ENCODE measurements around the gene BHLHA15.

The BHLHA15 gene

DNA sequence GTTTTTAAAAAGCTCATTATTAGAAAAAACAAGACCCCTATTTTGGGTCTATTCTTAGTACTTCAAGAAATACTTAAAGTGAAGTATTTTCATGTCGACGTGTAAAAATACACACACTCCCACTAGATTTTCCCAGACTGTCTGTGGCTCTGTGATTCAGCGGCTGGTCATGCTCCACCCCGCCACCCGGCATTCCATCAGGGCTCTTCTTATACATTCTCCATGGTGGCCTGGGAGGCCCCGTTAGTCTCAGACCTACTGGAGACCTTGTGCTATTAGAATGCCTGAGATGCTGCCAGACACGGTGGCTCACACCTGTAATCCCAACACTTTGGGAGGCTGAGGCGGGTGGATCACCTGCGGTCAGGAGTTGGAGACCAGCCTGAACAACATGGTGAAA is 27.7 kb downstream of the BHLHA15 start:
- no peak for TF ChIP-seq ZNF184 (tag by site-specific recombination; IDR thresholded peaks at IDR 0.05)
- Histone ChIP-seq H3K4me1 (ENCODE audit: control insufficient read depth, insufficient read depth, low read length) (no peaks in the 10 kb centered on the region), H3K27ac (ENCODE audit: extremely low read depth, low read depth, low read length) (no peak overlapping the region), H3K36me3 (ENCODE audit: control insufficient read depth in 2 of 2, insufficient read depth in 1 of 2, low read length in 2 of 2) (peaks cover 0 to 6% of the 10 kb centered on the region in 2 experiments; a peak in 2 of 3 replicates), H3K4me3 (ENCODE audit: low read depth, low read length) (no peak overlapping the region), H3K9me3 (ENCODE audit: control insufficient read depth, insufficient read depth, low read depth, low read length) (no peaks in the 10 kb centered on the region)
- ChIA-PET POLR2A (no interaction called here), CTCF (interaction anchor here (1.2 kb wide), 1 partner anchor 12 kb away, joined by 3 read pairs; no protein-coding TSS in a partner anchor)

DNA sequence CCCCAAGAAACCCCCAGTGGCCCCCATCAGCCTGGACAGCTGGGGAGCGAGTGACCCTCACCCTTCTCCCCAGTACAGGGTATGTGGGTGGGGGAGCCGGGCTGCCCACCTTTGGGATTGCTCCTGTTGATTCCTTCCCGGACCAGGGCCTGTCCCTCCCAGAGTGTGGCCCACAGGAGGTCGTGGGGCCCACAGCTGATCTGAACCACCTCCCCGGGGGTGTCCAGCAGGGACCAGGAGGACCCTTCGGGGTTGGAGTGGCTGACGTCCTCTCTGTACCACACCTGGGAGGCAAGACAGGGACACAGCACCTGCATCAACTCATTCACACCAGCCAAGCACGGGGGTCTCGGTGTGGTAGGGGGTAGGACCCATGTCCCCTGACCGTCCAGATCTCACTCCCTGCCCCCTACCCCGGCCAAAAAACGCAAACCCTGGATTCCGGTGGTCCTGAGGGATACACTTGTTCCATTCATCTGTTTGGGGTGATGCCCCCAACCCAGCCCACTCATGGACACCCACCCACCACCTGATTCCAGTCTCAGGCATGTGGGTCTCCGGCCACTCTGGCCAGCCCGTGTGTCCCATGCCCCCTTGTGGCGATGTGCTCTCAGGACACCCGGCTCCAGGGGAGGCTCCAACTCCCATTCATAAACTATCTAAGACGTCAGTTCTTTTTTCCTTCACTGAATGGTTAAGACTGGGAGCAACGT is 29.9 kb downstream of the BHLHA15 start:
- TF ChIP-seq ZNF654 (tag by site-specific recombination; IDR thresholded peaks at IDR 0.05; ENCODE audit: low read depth), result peak; percentile 33
- TF ChIP-seq, protein P1, sequence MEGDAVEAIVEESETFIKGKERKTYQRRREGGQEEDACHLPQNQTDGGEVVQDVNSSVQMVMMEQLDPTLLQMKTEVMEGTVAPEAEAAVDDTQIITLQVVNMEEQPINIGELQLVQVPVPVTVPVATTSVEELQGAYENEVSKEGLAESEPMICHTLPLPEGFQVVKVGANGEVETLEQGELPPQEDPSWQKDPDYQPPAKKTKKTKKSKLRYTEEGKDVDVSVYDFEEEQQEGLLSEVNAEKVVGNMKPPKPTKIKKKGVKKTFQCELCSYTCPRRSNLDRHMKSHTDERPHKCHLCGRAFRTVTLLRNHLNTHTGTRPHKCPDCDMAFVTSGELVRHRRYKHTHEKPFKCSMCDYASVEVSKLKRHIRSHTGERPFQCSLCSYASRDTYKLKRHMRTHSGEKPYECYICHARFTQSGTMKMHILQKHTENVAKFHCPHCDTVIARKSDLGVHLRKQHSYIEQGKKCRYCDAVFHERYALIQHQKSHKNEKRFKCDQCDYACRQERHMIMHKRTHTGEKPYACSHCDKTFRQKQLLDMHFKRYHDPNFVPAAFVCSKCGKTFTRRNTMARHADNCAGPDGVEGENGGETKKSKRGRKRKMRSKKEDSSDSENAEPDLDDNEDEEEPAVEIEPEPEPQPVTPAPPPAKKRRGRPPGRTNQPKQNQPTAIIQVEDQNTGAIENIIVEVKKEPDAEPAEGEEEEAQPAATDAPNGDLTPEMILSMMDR (tag by site-specific recombination; IDR thresholded peaks at IDR 0.05), result peak; percentile 66
- TF ChIP-seq, protein P2, sequence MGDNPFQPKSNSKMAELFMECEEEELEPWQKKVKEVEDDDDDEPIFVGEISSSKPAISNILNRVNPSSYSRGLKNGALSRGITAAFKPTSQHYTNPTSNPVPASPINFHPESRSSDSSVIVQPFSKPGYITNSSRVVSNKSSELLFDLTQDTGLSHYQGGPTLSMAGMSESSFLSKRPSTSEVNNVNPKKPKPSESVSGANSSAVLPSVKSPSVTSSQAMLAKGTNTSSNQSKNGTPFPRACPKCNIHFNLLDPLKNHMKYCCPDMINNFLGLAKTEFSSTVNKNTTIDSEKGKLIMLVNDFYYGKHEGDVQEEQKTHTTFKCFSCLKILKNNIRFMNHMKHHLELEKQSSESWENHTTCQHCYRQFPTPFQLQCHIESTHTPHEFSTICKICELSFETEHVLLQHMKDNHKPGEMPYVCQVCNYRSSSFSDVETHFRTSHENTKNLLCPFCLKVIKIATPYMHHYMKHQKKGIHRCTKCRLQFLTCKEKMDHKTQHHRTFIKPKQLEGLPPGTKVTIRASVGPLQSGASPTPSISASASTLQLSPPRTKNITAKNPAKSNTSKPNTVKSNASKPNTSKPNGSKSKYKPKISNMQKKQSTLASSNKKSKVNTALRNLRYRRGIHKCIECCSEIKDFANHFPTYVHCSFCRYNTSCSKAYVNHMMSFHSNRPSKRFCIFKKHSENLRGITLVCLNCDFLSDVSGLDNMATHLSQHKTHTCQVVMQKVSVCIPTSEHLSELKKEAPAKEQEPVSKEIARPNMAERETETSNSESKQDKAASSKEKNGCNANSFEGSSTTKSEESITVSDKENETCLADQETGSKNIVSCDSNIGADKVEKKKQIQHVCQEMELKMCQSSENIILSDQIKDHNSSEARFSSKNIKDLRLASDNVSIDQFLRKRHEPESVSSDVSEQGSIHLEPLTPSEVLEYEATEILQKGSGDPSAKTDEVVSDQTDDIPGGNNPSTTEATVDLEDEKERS (tag by site-specific recombination; IDR thresholded peaks at IDR 0.05), result no peak
- TF ChIP-seq, protein P3, sequence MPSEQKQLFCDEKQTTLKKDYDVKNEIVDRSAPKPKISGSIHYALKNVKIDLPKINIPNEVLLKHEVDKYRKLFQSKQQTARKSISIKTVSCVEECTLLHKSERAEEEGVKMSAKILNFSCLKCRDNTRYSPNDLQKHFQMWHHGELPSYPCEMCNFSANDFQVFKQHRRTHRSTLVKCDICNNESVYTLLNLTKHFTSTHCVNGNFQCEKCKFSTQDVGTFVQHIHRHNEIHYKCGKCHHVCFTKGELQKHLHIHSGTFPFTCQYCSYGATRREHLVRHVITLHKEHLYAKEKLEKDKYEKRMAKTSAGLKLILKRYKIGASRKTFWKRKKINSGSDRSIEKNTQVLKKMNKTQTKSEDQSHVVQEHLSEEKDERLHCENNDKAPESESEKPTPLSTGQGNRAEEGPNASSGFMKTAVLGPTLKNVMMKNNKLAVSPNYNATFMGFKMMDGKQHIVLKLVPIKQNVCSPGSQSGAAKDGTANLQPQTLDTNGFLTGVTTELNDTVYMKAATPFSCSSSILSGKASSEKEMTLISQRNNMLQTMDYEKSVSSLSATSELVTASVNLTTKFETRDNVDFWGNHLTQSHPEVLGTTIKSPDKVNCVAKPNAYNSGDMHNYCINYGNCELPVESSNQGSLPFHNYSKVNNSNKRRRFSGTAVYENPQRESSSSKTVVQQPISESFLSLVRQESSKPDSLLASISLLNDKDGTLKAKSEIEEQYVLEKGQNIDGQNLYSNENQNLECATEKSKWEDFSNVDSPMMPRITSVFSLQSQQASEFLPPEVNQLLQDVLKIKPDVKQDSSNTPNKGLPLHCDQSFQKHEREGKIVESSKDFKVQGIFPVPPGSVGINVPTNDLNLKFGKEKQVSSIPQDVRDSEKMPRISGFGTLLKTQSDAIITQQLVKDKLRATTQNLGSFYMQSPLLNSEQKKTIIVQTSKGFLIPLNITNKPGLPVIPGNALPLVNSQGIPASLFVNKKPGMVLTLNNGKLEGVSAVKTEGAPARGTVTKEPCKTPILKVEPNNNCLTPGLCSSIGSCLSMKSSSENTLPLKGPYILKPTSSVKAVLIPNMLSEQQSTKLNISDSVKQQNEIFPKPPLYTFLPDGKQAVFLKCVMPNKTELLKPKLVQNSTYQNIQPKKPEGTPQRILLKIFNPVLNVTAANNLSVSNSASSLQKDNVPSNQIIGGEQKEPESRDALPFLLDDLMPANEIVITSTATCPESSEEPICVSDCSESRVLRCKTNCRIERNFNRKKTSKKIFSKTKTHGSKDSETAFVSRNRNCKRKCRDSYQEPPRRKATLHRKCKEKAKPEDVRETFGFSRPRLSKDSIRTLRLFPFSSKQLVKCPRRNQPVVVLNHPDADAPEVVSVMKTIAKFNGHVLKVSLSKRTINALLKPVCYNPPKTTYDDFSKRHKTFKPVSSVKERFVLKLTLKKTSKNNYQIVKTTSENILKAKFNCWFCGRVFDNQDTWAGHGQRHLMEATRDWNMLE (tag by site-specific recombination; conservative IDR thresholded peaks at IDR 0.05; ENCODE audit: low read depth), result no peak
- no peak for TF ChIP-seq PRDM1 (tag by site-specific recombination; IDR thresholded peaks at IDR 0.05)
- Histone ChIP-seq H3K4me1 (ENCODE audit: control insufficient read depth, insufficient read depth, low read length) (no peaks in the 10 kb centered on the region), H3K36me3 (ENCODE audit: control insufficient read depth in 2 of 2, insufficient read depth in 1 of 2, low read length in 2 of 2) (peaks cover 0 to 9% of the 10 kb centered on the region in 2 experiments; a peak in 2 of 3 replicates), H3K9me3 (ENCODE audit: control insufficient read depth, insufficient read depth, low read depth, low read length) (no peaks in the 10 kb centered on the region), H3K4me3 (ENCODE audit: low read depth, low read length) (no peak overlapping the region), H3K27ac (ENCODE audit: extremely low read depth, low read depth, low read length) (no peak overlapping the region)
- ChIA-PET POLR2A (interaction anchor here (0.6 kb wide), 1 partner anchor 16 kb away, joined by 3 read pairs; no protein-coding TSS in a partner anchor), CTCF (interaction anchor here (0.8 to 1.8 kb wide), 4 partner anchors 10 to 600 kb away, joined by 3 to 7 read pairs (median 4); no protein-coding TSS in a partner anchor)

DNA sequence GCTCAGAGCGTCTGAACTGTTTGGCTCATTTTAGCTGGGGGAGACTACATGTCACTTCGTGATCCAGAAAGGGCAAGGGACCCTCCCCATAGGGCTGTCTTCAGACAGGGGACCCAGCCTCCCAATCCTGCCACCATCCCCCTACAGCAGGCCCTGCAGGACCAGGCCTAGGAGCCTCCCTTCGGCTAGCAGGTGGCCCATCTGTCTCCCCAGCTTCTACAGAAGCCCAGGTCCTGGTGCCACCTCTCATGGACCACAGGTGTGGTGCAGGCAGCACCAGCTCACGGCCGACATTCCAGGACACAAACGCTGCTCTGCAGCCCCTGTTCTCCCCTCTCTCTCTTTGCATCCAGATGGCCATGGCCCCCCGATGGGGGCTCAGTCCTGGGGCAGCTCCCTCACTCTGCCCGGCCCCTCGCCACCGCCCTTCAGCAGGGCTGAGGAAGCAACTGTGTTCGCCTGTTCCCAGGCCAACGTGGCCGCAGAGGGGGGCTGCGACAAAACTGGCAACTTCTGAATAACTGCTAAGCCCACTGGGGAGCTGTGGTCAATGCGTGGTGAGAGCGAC is 30.5 kb downstream of the BHLHA15 start:
- peaks cover 0 to 9% of the 10 kb centered on the region in 2 experiments; a peak in 2 of 3 replicates for H3K36me3 ChIP-seq (ENCODE audit: control insufficient read depth in 2 of 2, insufficient read depth in 1 of 2, low read length in 2 of 2)
- no peaks in the 10 kb centered on the region for H3K4me1 ChIP-seq (ENCODE audit: control insufficient read depth, insufficient read depth, low read length)
- no peak overlapping the region for H3K27ac ChIP-seq (ENCODE audit: extremely low read depth, low read depth, low read length)
- H3K4me3 ChIP-seq (ENCODE audit: low read depth, low read length), result no peak overlapping the region
- POLR2A ChIA-PET, result interaction anchor here (0.6 kb wide), 2 partner anchors 17 to 169 kb away, joined by 3 to 5 read pairs; no protein-coding TSS in a partner anchor
- CTCF ChIA-PET, result interaction anchor here (0.6 to 1.8 kb wide), 5 partner anchors 9 to 599 kb away, joined by 3 to 7 read pairs (median 3); no protein-coding TSS in a partner anchor
- no peaks in the 10 kb centered on the region for H3K9me3 ChIP-seq (ENCODE audit: control insufficient read depth, insufficient read depth, low read depth, low read length)
- TF ChIP-seq ZNF132 (tag by site-specific recombination; IDR thresholded peaks at IDR 0.05; ENCODE audit: borderline replicate concordance) (no peak), ZNF660 (tag by site-specific recombination; IDR thresholded peaks at IDR 0.05) (no peak), OSR2 (tag by site-specific recombination; IDR thresholded peaks at IDR 0.05) (no peak), ZNF610 (tag by site-specific recombination; IDR thresholded peaks at IDR 0.05; ENCODE audit: borderline replicate concordance) (no peak), ZEB2 (tag by site-specific recombination; IDR thresholded peaks at IDR 0.05) (no peak), GLIS2 (tag by site-specific recombination; IDR thresholded peaks at IDR 0.05) (no peak), YY1 (tag by site-specific recombination; IDR thresholded peaks at IDR 0.05) (no peak), ZNF221 (tag by site-specific recombination; IDR thresholded peaks at IDR 0.05; ENCODE audit: borderline replicate concordance) (no peak)
- TF ChIP-seq, protein P4, sequence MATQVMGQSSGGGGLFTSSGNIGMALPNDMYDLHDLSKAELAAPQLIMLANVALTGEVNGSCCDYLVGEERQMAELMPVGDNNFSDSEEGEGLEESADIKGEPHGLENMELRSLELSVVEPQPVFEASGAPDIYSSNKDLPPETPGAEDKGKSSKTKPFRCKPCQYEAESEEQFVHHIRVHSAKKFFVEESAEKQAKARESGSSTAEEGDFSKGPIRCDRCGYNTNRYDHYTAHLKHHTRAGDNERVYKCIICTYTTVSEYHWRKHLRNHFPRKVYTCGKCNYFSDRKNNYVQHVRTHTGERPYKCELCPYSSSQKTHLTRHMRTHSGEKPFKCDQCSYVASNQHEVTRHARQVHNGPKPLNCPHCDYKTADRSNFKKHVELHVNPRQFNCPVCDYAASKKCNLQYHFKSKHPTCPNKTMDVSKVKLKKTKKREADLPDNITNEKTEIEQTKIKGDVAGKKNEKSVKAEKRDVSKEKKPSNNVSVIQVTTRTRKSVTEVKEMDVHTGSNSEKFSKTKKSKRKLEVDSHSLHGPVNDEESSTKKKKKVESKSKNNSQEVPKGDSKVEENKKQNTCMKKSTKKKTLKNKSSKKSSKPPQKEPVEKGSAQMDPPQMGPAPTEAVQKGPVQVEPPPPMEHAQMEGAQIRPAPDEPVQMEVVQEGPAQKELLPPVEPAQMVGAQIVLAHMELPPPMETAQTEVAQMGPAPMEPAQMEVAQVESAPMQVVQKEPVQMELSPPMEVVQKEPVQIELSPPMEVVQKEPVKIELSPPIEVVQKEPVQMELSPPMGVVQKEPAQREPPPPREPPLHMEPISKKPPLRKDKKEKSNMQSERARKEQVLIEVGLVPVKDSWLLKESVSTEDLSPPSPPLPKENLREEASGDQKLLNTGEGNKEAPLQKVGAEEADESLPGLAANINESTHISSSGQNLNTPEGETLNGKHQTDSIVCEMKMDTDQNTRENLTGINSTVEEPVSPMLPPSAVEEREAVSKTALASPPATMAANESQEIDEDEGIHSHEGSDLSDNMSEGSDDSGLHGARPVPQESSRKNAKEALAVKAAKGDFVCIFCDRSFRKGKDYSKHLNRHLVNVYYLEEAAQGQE (tag by site-specific recombination; IDR thresholded peaks at IDR 0.05), result no peak

All from HEK293 (cell line).